Panc1 (cell line): ENCODE data around the gene CDKL4. TPM values are rescaled to one million over a fixed set of nuclear protein-coding genes. Genes with fewer than 3 reads are reported as not detected.

Source experiments
- ATAC-seq: fragments of 200-7000 bp; cut with Tn5 transposase; 2 replicates; pipeline ENCODE4 v1.9.1; 2020; ENCODE audit warnings: mild to moderate bottlenecking, moderate library complexity
- BruUV-seq: library from RNA; stranded (reverse); fragments of 400-500 nt; replicated peaks from 2 replicates; lab custom pipeline; 2021; lab: Mats Ljungman, UMichigan
- CTCF ChIA-PET: fragments of 300-600 bp; sonication (Branson Sonifier 250); formaldehyde crosslinking; loops from one replicate; lab custom pipeline; 2022; ENCODE audit warnings: antibody characterized with exemption; lab: Charles Lee
- POLR2A ChIA-PET: fragments of 300-600 bp; sonication (Branson Sonifier 250); formaldehyde crosslinking; loops from one replicate; lab custom pipeline; 2022; ENCODE audit warnings: antibody characterized with exemption; lab: Charles Lee
- DNase-seq: peaks from one replicate; pipeline ENCODE4 v3.0.0-alpha.2; 2010; ENCODE audit warnings: low read depth, low spot score
- H3K27ac ChIP-seq: 2 replicates; pipeline ENCODE4 v1.5.1; 2011; ENCODE audit warnings: mild to moderate bottlenecking, low read length, inconsistent platforms
- H3K27me3 ChIP-seq: fragments of 200-500 bp; sonication (Bioruptor generic); 2 replicates; pipeline ENCODE4 v1.6.0; 2014; ENCODE audit warnings: low read length, inconsistent platforms; ENCODE audit not compliant: control insufficient read depth, insufficient read depth
- H3K36me3 ChIP-seq: fragments of 200-500 bp; sonication (Bioruptor generic); 2 replicates; pipeline ENCODE4 v1.5.1; 2014; ENCODE audit warnings: inconsistent platforms, mild to moderate bottlenecking, low read length, moderate library complexity; ENCODE audit not compliant: control insufficient read depth, insufficient read depth
- H3K4me1 ChIP-seq: 2 replicates; pipeline ENCODE4 v1.5.1; 2011; ENCODE audit warnings: inconsistent platforms, mild to moderate bottlenecking, low read length, moderate library complexity; ENCODE audit not compliant: control insufficient read depth, insufficient read depth
- H3K4me3 ChIP-seq, 2 experiments: 2 replicates each; pipeline ENCODE4 v1.5.1; 2011 to 2012; ENCODE audit warnings: low read depth in 2 of 2, low read length in 2 of 2, mild to moderate bottlenecking in 2 of 2, inconsistent platforms in 1 of 2, moderate library complexity in 1 of 2
- H3K9me3 ChIP-seq: fragments of 200-500 bp; sonication (Bioruptor generic); 2 replicates; pipeline ENCODE4 v1.5.1; 2014; ENCODE audit warnings: low read depth, mild to moderate bottlenecking, inconsistent platforms, low read length, moderate library complexity; ENCODE audit not compliant: control insufficient read depth, insufficient read depth
- POLR2AphosphoS5 ChIP-seq: IDR thresholded peaks from 2 replicates; pipeline ENCODE4 v1.6.1; 2012; ENCODE audit warnings: mild to moderate bottlenecking, low read depth, low read length, moderate library complexity
- SIN3A ChIP-seq: IDR thresholded peaks from 2 replicates; pipeline ENCODE4 v1.6.1; 2012; ENCODE audit warnings: low read depth, mild to moderate bottlenecking, low read length, moderate library complexity, borderline replicate concordance; ENCODE audit not compliant: insufficient read depth
- TCF7L2 ChIP-seq: IDR thresholded peaks from 2 replicates; pipeline ENCODE4 v1.6.1; 2011; ENCODE audit warnings: mild to moderate bottlenecking, low read depth, low read length, inconsistent platforms
- in situ Hi-C: cut with HindIII; loops from 2 replicates; pipeline ENCODE4 v1.10.0; 2016; ENCODE audit warnings: low sequenced_read_pairs, low pct_unique_long_range_greater_than_20kb
- intact Hi-C: fragments of 100-400 bp; cut with micrococcal nuclease; formaldehyde crosslinking; loops from one replicate; pipeline ENCODE4 v1.10.0; 2022; ENCODE audit not compliant: unreplicated experiment
- total RNA-seq: library from RNA; stranded (reverse); gene quantifications from one replicate; pipeline ENCODE4 v1.2.1, GENCODE V29; 2021; ENCODE audit not compliant: unreplicated experiment
- TF ChIP-seq, protein P1 (sequence below), 2 experiments: IDR thresholded peaks; 2 replicates each; pipeline ENCODE4 v1.6.1; 2011 to 2012; ENCODE audit warnings: low read depth in 2 of 2, control low read depth in 1 of 2, low read length in 1 of 2, mild to moderate bottlenecking in 1 of 2, moderate library complexity in 1 of 2; ENCODE audit not compliant: insufficient read depth in 1 of 2
- TF ChIP-seq, protein P2 (sequence below): fragments of 450-650 bp; IDR thresholded peaks from 2 replicates; pipeline ENCODE4 v1.5.1; 2017; ENCODE audit warnings: mild to moderate bottlenecking

CDKL4 gene
- total RNA-seq, 1 experiment from 2014 or later, result not detected

DNA sequence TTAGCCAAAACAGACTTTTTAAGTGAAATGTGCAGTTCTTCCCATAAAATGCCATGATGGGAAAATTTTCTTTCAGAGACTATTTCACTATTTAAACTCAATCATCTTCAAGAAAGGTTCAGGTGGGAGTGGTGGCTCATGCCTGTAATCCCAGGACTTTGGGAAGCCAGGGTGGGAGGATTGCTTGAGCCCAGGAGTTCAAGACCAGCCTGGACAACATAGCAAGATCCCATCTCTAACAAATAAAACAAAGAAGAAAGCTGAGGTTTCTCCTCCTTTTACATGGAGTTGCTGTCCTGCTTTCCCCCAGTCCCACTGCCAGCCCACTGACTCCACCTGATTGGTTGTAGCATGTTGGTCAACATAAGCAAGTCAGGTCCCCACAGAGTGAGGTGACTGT lies 97.1 kb downstream of the CDKL4 start:
- no peak overlapping the region for H3K4me3 ChIP-seq
- ChIA-PET POLR2A (no interaction called here), CTCF (no interaction called here)
- no peaks in the 10 kb centered on the region for H3K9me3 ChIP-seq
- no peaks in the 10 kb centered on the region for H3K36me3 ChIP-seq
- in situ Hi-C loops (no loop called here), intact Hi-C loops (no loop called here)
- no peaks in the 10 kb centered on the region for H3K4me1 ChIP-seq
- no peak for ATAC-seq
- no TSS peak for BruUV-seq
- no peaks in the 10 kb centered on the region for H3K27me3 ChIP-seq
- TF ChIP-seq SIN3A (no peak), POLR2AphosphoS5 (no peak), TCF7L2 (no peak)
- TF ChIP-seq, protein P1, sequence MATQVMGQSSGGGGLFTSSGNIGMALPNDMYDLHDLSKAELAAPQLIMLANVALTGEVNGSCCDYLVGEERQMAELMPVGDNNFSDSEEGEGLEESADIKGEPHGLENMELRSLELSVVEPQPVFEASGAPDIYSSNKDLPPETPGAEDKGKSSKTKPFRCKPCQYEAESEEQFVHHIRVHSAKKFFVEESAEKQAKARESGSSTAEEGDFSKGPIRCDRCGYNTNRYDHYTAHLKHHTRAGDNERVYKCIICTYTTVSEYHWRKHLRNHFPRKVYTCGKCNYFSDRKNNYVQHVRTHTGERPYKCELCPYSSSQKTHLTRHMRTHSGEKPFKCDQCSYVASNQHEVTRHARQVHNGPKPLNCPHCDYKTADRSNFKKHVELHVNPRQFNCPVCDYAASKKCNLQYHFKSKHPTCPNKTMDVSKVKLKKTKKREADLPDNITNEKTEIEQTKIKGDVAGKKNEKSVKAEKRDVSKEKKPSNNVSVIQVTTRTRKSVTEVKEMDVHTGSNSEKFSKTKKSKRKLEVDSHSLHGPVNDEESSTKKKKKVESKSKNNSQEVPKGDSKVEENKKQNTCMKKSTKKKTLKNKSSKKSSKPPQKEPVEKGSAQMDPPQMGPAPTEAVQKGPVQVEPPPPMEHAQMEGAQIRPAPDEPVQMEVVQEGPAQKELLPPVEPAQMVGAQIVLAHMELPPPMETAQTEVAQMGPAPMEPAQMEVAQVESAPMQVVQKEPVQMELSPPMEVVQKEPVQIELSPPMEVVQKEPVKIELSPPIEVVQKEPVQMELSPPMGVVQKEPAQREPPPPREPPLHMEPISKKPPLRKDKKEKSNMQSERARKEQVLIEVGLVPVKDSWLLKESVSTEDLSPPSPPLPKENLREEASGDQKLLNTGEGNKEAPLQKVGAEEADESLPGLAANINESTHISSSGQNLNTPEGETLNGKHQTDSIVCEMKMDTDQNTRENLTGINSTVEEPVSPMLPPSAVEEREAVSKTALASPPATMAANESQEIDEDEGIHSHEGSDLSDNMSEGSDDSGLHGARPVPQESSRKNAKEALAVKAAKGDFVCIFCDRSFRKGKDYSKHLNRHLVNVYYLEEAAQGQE (IDR thresholded peaks at IDR 0.05; ENCODE audit: insufficient read depth in 1 of 2, low read depth in 2 of 2, low read length in 1 of 2), result no peak
- TF ChIP-seq, protein P2, sequence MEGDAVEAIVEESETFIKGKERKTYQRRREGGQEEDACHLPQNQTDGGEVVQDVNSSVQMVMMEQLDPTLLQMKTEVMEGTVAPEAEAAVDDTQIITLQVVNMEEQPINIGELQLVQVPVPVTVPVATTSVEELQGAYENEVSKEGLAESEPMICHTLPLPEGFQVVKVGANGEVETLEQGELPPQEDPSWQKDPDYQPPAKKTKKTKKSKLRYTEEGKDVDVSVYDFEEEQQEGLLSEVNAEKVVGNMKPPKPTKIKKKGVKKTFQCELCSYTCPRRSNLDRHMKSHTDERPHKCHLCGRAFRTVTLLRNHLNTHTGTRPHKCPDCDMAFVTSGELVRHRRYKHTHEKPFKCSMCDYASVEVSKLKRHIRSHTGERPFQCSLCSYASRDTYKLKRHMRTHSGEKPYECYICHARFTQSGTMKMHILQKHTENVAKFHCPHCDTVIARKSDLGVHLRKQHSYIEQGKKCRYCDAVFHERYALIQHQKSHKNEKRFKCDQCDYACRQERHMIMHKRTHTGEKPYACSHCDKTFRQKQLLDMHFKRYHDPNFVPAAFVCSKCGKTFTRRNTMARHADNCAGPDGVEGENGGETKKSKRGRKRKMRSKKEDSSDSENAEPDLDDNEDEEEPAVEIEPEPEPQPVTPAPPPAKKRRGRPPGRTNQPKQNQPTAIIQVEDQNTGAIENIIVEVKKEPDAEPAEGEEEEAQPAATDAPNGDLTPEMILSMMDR, result no peak
- DNase-seq, result no peak
- H3K27ac ChIP-seq, result no peak overlapping the region

DNA sequence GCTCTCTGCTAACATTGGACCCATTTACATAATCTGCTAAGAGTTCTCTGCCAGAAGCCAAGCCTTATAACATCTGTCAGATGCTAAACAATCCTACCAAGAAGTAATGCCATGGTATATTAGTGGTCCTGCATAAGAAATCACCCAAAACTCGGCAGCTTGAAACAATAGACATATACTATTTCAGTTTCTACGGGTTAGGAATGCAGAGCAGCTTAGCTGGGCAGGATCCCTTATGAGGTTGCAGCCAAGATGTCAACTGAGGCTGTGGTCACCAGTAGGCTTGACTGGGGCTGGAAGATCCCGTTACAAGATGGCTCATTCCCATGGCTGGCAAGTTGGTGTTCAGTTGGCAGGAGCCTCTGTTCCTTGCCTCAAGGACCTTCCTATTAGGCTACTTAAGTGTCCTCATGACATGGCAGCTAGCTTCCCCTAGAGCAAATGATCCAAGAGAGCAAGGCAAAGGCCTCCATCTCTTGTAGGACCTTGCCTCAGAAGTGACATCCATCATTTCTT lies 97.8 kb downstream of the CDKL4 start:
- no peak overlapping the region for H3K4me3 ChIP-seq
- CTCF ChIA-PET, result no interaction called here
- POLR2A ChIA-PET, result no interaction called here
- ATAC-seq, result no peak
- H3K9me3 ChIP-seq, result no peaks in the 10 kb centered on the region
- no peaks in the 10 kb centered on the region for H3K27me3 ChIP-seq
- no peak overlapping the region for H3K27ac ChIP-seq
- no peak for DNase-seq
- TF ChIP-seq SIN3A (no peak), TCF7L2 (no peak), POLR2AphosphoS5 (no peak)
- TF ChIP-seq, protein P1 (IDR thresholded peaks at IDR 0.05; ENCODE audit: insufficient read depth in 1 of 2, low read depth in 2 of 2, low read length in 1 of 2), result no peak
- TF ChIP-seq, protein P2, result no peak
- H3K4me1 ChIP-seq, result no peaks in the 10 kb centered on the region
- H3K36me3 ChIP-seq, result no peaks in the 10 kb centered on the region
- BruUV-seq, result no TSS peak
- in situ Hi-C loops, result no loop called here
- intact Hi-C loops, result no loop called here
